ENCODE measurements around the gene RARS2. TPM values are rescaled to one million over a fixed set of nuclear protein-coding genes. Genes with fewer than 3 reads are reported as not detected.

The RARS2 gene
- total and polyA plus RNA-seq, 9 of the 15 experiments (the other 6 are each of a cell fraction or from before 2014, with no cell fraction given) = 30.0 to 92.7 (median 43.4) TPM

GRCh38 chr6:87589693-87590416, at the start of gene RARS2, which contains the start of gene ORC3 (continued):
- TF ChIP-seq, protein P1, sequence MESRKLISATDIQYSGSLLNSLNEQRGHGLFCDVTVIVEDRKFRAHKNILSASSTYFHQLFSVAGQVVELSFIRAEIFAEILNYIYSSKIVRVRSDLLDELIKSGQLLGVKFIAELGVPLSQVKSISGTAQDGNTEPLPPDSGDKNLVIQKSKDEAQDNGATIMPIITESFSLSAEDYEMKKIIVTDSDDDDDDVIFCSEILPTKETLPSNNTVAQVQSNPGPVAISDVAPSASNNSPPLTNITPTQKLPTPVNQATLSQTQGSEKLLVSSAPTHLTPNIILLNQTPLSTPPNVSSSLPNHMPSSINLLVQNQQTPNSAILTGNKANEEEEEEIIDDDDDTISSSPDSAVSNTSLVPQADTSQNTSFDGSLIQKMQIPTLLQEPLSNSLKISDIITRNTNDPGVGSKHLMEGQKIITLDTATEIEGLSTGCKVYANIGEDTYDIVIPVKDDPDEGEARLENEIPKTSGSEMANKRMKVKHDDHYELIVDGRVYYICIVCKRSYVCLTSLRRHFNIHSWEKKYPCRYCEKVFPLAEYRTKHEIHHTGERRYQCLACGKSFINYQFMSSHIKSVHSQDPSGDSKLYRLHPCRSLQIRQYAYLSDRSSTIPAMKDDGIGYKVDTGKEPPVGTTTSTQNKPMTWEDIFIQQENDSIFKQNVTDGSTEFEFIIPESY (CRISPR knock-in tag; IDR thresholded peaks at IDR 0.05) = peak; percentile 50
- TF ChIP-seq DMBX1 (CRISPR knock-in tag; IDR thresholded peaks at IDR 0.05; ENCODE audit: borderline replicate concordance) = no peak
- no peak for TF ChIP-seq BRD9 (IDR thresholded peaks at IDR 0.05; ENCODE audit: low read depth, partially characterized antibody)
- TF ChIP-seq PHF8 (IDR thresholded peaks at IDR 0.05; ENCODE audit: borderline replicate concordance, low read length) = peak; percentile 98
- peak; percentile 94 for TF ChIP-seq CXXC5 (CRISPR knock-in tag; IDR thresholded peaks at IDR 0.05)
- TF ChIP-seq CSDE1 (IDR thresholded peaks at IDR 0.05) = no peak
- TF ChIP-seq FIP1L1 (IDR thresholded peaks at IDR 0.05; ENCODE audit: low read depth, low read length, poor library complexity, severe bottlenecking) = no peak
- no peak for TF ChIP-seq NBN (IDR thresholded peaks at IDR 0.05; ENCODE audit: low read depth)
- TF ChIP-seq LCOR (CRISPR knock-in tag; IDR thresholded peaks at IDR 0.05) = 0 out of 2 replicates have a peak, but pooled peaks have one; percentile 15
- no peak for TF ChIP-seq RAD21 (CRISPR knock-in tag; conservative IDR thresholded peaks at IDR 0.05 in 1 of 2, IDR thresholded peaks at IDR 0.05 in 1 of 2)
- TF ChIP-seq ZNF217 (CRISPR knock-in tag; IDR thresholded peaks at IDR 0.05) = no peak
- no peak for TF ChIP-seq LEF1 (IDR thresholded peaks at IDR 0.05)
- no peak for TF ChIP-seq SRSF9 (IDR thresholded peaks at IDR 0.05; ENCODE audit: borderline replicate concordance, low read depth, low read length)
- peak; percentile 7 for TF ChIP-seq PRDM10 (IDR thresholded peaks at IDR 0.05; ENCODE audit: partially characterized antibody)
- TF ChIP-seq BCL6 (CRISPR knock-in tag; IDR thresholded peaks at IDR 0.05) = no peak
- TF ChIP-seq NRF1 (conservative IDR thresholded peaks at IDR 0.05 in 1 of 2, IDR thresholded peaks at IDR 0.05 in 1 of 2) = peak; percentile 77 to 82
- peak; percentile 53 for TF ChIP-seq PHF20 (IDR thresholded peaks at IDR 0.05; ENCODE audit: partially characterized antibody)
- no peak for TF ChIP-seq STAT5B (CRISPR knock-in tag; IDR thresholded peaks at IDR 0.05)
- no peak for TF ChIP-seq MECOM (CRISPR knock-in tag; IDR thresholded peaks at IDR 0.05)
- TF ChIP-seq USF1 (CRISPR knock-in tag; IDR thresholded peaks at IDR 0.05) = peak; percentile 52; the same call in 1 of the 2 replicates
- TF ChIP-seq TAF9B (IDR thresholded peaks at IDR 0.05; ENCODE audit: partially characterized antibody) = peak; percentile 82
- TF ChIP-seq ID3 (CRISPR knock-in tag; IDR thresholded peaks at IDR 0.05) = no peak
- TF ChIP-seq ID3 (tag; IDR thresholded peaks at IDR 0.05) = no peak

All from K562 (cell line).